ENCODE data around the gene LKAAEAR1. TPM values are rescaled to one million over a fixed set of nuclear protein-coding genes. Genes with fewer than 3 reads are reported as not detected.

LKAAEAR1 gene
- polyA plus RNA-seq, 1 donor (not counting 4 experiments of a cell fraction or from before 2014, with no cell fraction given) = not detected

GRCh38 chr20:64108731-64109681, 24.8 kb upstream of the LKAAEAR1 start:
- Histone ChIP-seq H3K27ac (ENCODE audit: control insufficient read depth, insufficient read depth, low read length) (no peak overlapping the region), H3K9ac (ENCODE audit: control insufficient read depth, extremely low read depth, insufficient read depth, low read length) (no peak overlapping the region), H3K36me3 (ENCODE audit: control insufficient read depth in 2 of 2, extremely low read depth in 1 of 2, insufficient read depth in 2 of 2, low read length in 2 of 2) (no peaks in the 10 kb centered on the region), H4K20me1 (ENCODE audit: control insufficient read depth, extremely low read depth, insufficient read depth, low read length) (no peaks in the 10 kb centered on the region), H3K4me3 (ENCODE audit: control insufficient read depth in 2 of 3, extremely low read depth in 1 of 3, insufficient read depth in 2 of 3, low read depth in 1 of 3, low read length in 3 of 3) (no peak overlapping the region), H3K9me1 (ENCODE audit: control insufficient read depth, extremely low read depth, insufficient read depth, low read length) (no peaks in the 10 kb centered on the region), H2AFZ (ENCODE audit: control insufficient read depth, low read length) (no peak overlapping the region), H3K9me3 (ENCODE audit: control insufficient read depth, low read depth, low read length) (no peaks in the 10 kb centered on the region), H3K79me2 (ENCODE audit: control insufficient read depth, insufficient read depth, low read length) (no peaks in the 10 kb centered on the region), H3K4me1 (ENCODE audit: control insufficient read depth, extremely low read depth, insufficient read depth, low read length) (no peaks in the 10 kb centered on the region), H3K4me2 (ENCODE audit: control insufficient read depth, extremely low read depth, insufficient read depth, low read depth, low read length) (no peak overlapping the region), H3K27me3 (ENCODE audit: control insufficient read depth, extremely low read depth, insufficient read depth, low read length) (peaks cover under 1% of the 10 kb centered on the region)
- dilution Hi-C loops (cut with MboI; ENCODE audit: extremely low pct_ligation_motif_present, low sequenced_read_pairs) = no loop called here
- FAIRE-seq = no peak
- no peak for DNase-seq (ENCODE audit: low read depth, low spot score)
- no peak for TF ChIP-seq EZH2 (IDR thresholded peaks at IDR 0.05; ENCODE audit: low read length)
- TF ChIP-seq CTCF (optimal IDR thresholded peaks at IDR 0.05 in 1 of 3, IDR thresholded peaks at IDR 0.05 in 1 of 3, conservative IDR thresholded peaks at IDR 0.05 in 1 of 3; ENCODE audit: extremely low read depth in 1 of 3, insufficient read depth in 2 of 3, low read length in 3 of 3) = no peak

- dilution Hi-C loops (cut with MboI; ENCODE audit: extremely low pct_ligation_motif_present, low sequenced_read_pairs) = no loop called here
- Histone ChIP-seq H3K4me2 (ENCODE audit: control insufficient read depth, extremely low read depth, insufficient read depth, low read depth, low read length) (no peak overlapping the region), H3K36me3 (ENCODE audit: control insufficient read depth in 2 of 2, extremely low read depth in 1 of 2, insufficient read depth in 2 of 2, low read length in 2 of 2) (no peaks in the 10 kb centered on the region), H2AFZ (ENCODE audit: control insufficient read depth, low read length) (no peak overlapping the region), H3K9me1 (ENCODE audit: control insufficient read depth, extremely low read depth, insufficient read depth, low read length) (no peaks in the 10 kb centered on the region), H3K9ac (ENCODE audit: control insufficient read depth, extremely low read depth, insufficient read depth, low read length) (no peak overlapping the region), H3K79me2 (ENCODE audit: control insufficient read depth, insufficient read depth, low read length) (no peaks in the 10 kb centered on the region), H3K4me3 (ENCODE audit: control insufficient read depth in 2 of 3, extremely low read depth in 1 of 3, insufficient read depth in 2 of 3, low read depth in 1 of 3, low read length in 3 of 3) (no peak overlapping the region), H3K27me3 (ENCODE audit: control insufficient read depth, extremely low read depth, insufficient read depth, low read length) (peaks cover 12% of the 10 kb centered on the region), H3K27ac (ENCODE audit: control insufficient read depth, insufficient read depth, low read length) (no peak overlapping the region), H3K9me3 (ENCODE audit: control insufficient read depth, low read depth, low read length) (no peaks in the 10 kb centered on the region), H3K4me1 (ENCODE audit: control insufficient read depth, extremely low read depth, insufficient read depth, low read length) (no peaks in the 10 kb centered on the region), H4K20me1 (ENCODE audit: control insufficient read depth, extremely low read depth, insufficient read depth, low read length) (no peaks in the 10 kb centered on the region)
- FAIRE-seq (no peak), DNase-seq (ENCODE audit: low read depth, low spot score) (no peak)
- TF ChIP-seq EZH2 (IDR thresholded peaks at IDR 0.05; ENCODE audit: low read length) (no peak), CTCF (optimal IDR thresholded peaks at IDR 0.05 in 1 of 3, IDR thresholded peaks at IDR 0.05 in 1 of 3, conservative IDR thresholded peaks at IDR 0.05 in 1 of 3; ENCODE audit: extremely low read depth in 1 of 3, insufficient read depth in 2 of 3, low read length in 3 of 3) (no peak)
These were observed 23.7 kb upstream of the LKAAEAR1 start for GRCh38 chr20:64107736-64108457.
